ENCODE results near the gene ZMAT5.

The ZMAT5 gene

GRCh38 chr22:29787371-29787980 is 20.7 kb upstream of the ZMAT5 start:
- DNase-seq (ENCODE audit: low read depth in 1 of 2, low spot score in 1 of 2) = no peak

DNA sequence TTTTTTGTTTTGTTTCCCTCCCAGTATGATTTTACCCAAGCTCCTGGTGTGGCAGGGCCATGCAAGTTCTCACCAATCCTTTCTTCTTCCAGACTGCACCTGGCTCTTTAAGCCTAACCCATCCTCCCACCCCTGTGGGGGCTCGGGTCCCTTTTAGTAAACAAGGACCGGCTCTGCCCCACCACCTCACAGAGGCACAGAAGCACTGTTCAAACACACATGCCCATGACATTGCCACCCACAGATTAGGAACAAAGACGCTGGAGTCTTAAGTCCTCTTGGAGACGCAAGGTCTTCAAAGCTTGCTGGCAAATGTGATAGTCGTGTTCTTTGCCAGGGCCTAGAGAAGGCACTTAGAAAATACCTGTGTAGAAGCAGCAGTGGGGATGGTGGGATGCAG is 19.2 kb upstream of the ZMAT5 start:
- no peak for DNase-seq (ENCODE audit: low read depth in 1 of 2, low spot score in 1 of 2)

DNA sequence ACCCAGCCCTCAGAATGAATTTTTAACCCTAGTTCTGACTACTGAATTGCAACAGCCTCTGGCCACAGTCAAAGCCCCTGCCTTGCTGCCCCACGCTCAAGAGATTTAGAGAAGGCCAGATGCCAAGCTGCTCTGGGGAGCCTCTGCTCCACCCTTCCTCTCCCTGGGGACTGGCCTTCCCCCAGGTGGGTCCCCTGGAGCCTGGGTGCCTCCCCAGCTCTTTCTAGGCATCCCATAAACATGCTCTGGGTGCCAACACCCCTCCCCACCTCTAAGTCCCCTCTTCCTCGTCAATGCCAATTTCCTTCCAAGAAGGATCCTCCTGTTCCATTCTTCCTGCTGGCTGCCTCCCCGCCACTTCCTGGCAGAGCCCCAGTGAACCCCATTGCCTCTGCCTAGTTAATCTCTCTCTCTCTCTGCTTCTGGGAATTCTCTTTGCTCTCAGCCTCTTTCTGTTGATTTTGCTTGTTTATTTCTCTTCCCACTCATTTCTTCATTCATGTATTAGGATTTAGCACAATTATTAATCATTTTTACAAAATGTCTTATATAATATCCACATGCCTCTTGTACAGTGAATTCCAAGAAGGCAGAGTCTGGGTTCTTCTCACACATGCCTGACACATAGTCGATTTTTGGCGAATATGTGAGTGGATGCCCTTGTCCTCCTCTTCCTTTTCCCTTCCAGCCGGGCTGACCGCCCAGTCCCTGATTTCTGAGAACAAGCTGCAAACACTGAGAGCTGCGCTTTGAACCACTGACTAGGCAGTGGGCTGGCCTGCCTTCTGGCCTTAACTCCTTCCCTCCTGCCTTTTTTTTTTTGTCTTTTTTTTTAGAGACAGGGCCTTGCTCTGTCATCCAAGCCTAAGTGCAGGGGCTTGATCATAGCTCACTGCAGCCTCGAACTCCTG is 17.9 kb upstream of the ZMAT5 start:
- DNase-seq (ENCODE audit: low read depth in 1 of 2, low spot score in 1 of 2) = no peak

GRCh38 chr22:29782061-29782845 is 15.4 kb upstream of the ZMAT5 start:
- DNase-seq (ENCODE audit: low read depth in 1 of 2, low spot score in 1 of 2) = no peak

DNA sequence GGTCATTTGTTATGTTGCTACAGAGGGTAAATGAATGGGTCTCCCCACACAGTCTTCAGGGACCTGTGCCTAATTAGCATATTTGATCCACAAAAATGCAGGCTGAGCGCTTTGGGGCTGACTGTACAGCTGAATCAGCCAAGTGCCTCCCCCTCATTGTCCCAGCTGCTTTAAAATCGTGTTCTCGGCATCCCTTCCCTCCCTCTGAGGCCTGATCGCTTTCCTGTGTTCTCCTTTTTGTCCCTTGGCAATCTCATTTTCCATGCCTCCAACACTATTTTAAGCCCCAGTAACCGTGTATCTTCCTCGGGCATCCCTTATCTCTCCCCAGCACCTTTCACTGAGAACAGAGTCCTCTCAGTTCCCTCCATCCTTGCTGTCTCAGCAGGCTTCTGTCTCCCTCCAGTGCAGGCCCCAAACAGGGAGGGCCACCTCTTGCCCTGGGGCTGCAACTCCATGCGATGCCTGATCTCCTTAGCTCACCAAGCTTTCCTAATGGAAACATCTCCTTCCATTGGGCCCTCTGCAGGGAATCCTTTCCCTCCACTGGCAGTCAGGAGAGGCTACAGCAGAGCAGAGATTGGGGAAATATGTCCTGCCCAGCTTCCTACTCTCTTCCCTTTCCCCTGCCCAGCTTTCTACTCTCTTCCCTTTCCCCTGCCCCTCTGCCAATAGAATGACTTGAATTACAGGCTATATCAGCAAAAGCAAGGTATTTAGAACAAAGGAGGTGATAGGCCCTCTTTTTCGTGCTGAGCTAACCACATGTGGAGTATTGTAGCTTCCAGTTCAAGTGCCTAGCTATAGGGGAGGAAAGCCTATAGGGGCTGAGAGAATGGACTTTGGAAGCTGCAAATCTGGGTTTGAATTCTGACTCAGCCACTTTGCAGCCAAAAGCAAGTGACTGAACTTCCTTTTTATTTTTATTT is 14.2 kb upstream of the ZMAT5 start:
- no peak for DNase-seq (ENCODE audit: low read depth in 1 of 2, low spot score in 1 of 2)

GRCh38 chr22:29780220-29780619 is 13.4 kb upstream of the ZMAT5 start:
- DNase-seq (ENCODE audit: low read depth in 1 of 2, low spot score in 1 of 2) = no peak

DNA sequence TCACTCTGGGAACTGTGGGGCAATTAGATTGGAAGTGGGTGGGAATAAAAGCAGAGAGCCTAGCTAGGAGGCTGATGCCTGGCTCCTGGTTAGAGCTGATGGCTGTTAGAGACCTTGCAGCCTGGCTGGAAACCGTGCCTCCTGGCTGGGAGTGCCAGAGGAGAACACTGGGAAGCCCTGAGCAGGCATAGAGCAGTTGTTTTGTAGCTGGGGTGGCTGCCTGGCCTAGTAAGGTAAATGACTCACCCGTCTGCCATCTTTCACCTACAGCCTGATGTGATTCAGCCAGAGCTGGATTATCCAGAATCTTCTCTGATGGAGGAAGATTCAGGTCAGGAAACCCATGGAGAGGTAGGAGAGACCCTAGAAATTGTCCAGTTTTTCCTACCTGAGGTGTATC is 6.4 kb upstream of the ZMAT5 start:
- DNase-seq (ENCODE audit: low read depth in 1 of 2, low spot score in 1 of 2) = no peak

DNA sequence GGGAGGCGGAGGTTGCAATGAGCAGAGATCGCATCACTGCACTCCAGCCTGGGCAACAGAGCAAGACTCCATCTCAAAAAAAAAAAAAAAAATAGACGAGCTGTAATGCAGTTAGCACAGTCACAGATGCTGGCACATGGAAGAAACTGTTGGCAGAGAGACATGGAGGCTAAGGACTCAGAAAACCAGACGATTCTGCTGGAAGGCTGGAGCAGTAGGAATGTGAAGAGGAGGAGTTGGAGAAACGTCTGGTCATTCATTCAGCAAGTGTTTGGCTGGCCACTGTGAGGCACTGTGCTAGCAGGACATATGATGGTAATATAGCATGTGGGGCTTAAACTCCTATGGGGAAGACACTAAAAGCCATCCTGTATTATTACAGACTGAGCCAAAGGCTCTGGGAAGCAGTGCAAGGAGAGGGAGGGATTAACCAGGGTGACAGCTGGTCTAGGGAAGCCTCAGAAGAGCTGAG is 5.4 kb upstream of the ZMAT5 start:
- no peak for DNase-seq (ENCODE audit: low read depth in 1 of 2, low spot score in 1 of 2)

- DNase-seq (ENCODE audit: low read depth in 1 of 2, low spot score in 1 of 2) = no peak
Observed at GRCh38 chr22:29769723-29770321, 3.0 kb upstream of the ZMAT5 start.

DNA sequence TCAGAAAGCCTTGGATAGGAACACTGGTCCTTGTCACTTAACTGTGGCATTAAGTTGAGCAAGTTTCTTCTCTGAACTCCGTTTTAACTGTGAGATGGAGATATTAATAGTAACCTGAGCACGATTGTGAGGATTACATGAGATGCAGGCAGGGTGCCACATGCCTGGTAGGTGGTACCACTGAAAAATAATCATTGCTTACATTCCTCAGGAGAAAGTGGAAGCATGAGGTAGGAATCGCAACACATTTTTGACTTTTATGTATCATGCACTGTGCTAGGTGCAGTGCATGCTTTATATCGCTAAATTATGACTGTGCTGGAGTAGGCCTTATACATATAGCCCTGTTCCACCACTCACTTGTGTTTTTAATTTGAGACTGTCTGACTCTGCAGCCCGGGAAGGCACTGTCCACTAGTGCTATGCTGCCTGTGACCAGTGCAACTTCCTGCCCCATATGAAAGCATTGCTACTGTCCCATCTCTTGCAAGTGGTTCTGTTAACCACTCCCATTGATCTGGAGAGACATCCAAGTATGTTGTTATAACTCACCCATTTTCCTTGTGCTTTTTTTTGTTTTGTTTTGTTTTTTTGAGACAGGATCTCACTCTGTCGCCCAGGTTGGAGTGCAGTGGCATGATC is 1.4 kb upstream of the ZMAT5 start:
- no peak for DNase-seq (ENCODE audit: low read depth in 1 of 2, low spot score in 1 of 2)

DNA sequence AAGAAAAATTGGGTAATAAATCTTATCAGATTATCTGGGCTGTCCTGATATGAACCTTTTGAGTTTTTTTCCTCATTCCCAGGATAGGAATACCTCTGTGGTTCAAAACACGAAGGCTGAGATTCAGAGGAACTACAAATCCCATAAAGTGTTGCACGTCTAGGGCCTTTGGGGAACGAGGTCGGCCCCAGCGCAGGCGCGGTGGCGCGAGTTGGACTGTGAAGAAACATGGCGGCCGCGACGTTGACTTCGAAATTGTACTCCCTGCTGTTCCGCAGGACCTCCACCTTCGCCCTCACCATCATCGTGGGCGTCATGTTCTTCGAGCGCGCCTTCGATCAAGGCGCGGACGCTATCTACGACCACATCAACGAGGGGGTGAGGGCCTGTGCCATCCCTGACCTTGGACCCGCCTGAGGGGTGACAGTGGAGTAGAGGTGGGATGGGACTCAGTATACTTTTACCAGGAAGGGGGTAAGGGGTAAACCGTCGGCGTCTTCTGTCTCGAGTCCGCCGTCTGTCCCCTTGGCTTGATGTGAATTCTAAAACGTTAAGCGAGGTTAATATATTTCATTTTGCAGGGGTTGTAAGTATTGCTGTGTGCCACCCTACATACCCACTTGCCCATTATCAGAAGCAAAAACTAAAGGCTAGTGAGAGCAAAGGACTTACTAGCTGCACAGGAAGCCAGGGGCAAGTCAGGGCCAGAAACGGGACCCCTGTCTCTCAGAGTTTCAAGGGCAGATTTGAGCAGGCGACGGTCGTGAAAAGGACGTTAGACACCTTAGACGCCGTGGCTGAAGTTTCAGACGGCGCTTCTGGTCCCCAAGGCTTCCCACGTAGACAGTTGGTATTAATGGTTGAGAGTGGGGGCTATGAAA is 604 bp upstream of the ZMAT5 start, which contains the start of gene UQCR10:
TSS of gene UQCR10 (plus strand) at position 199 of the 881 bp plus-strand sequence. CDS start at position 229, 30 bp downstream.
- DNase-seq (ENCODE audit: low read depth in 1 of 2, low spot score in 1 of 2) = peak; percentile 87 to 88

DNA sequence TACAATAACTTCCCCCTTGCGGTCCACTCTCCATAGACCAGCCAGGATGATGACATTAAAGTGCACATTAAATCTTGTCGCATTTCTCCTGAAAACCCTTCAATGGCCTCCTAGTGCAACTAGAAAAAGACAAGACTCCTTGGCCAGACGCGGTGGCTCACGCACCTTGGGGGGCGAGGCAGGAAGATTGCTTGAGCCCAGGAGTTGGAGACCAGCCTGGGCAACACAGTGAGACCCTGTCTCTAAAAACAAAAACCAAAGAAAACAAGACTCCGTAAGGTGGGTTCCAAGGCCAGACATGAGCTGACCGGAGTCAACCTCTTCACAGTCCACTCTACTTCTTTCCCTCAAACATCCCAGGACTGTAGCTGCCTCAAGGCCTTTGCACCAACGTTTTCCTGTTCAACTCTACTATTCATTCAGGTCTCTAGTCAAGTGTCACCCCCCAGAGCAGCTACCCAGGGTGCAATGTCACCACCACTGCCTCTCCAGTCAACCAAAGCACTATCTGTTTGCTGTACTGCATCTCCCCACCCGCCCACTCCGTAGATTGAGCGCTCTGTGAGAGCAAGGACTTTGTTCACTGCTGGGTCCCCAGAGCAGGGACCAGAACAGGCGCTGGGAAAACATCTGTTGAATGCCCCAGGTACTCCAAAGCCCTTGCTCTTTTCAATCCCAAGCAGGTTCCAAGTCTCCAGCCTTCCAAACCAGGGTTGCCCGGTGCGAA is 739 bp downstream of the ZMAT5 start:
- no peak for DNase-seq (ENCODE audit: low read depth in 1 of 2, low spot score in 1 of 2)

- DNase-seq (ENCODE audit: low read depth in 1 of 2, low spot score in 1 of 2) = no peak
Observed at GRCh38 chr22:29762263-29762662, 4.5 kb downstream of the ZMAT5 start.

- DNase-seq (ENCODE audit: low read depth in 1 of 2, low spot score in 1 of 2) = no peak
Observed at GRCh38 chr22:29758959-29759358, 7.8 kb downstream of the ZMAT5 start.

DNA sequence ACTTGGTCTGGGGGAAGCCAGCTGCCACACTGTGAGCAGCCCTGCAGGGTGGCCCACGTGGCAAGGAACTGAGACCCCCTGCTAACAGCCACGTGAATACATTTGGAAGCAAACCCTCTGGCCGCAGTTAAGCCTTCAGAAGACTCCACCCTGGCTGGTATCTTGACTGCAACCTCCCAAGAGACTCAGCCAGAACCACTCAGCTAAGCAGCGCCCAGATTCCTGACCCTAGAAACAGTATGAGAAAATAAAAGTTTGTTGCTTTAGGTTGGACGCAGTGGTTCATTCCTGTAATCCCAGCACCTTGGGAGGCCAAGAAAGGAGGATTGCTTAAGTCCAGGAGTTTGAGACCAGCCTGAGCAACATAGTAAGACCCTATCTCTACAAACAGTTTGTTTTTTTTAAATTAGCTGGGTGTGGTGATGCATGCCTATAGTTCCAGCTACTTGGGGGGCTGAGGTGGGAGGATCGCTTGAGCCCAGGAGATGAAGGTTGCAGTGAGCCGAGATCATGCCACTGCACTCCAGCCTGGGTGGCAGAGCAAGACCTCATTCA is 8.7 kb downstream of the ZMAT5 start:
- DNase-seq (ENCODE audit: low read depth in 1 of 2, low spot score in 1 of 2) = no peak

- no peak for DNase-seq (ENCODE audit: low read depth in 1 of 2, low spot score in 1 of 2)
Observed at GRCh38 chr22:29757096-29757495, 9.7 kb downstream of the ZMAT5 start.

GRCh38 chr22:29756341-29756740 is 10.5 kb downstream of the ZMAT5 start:
- DNase-seq (ENCODE audit: low read depth in 1 of 2, low spot score in 1 of 2) = no peak

GRCh38 chr22:29755889-29756288 is 10.9 kb downstream of the ZMAT5 start:
- DNase-seq (ENCODE audit: low read depth in 1 of 2, low spot score in 1 of 2) = no peak
